ENCODE data around the gene GNMT. TPM values are rescaled to one million over a fixed set of nuclear protein-coding genes. Genes with fewer than 3 reads are reported as not detected.

Gene GNMT
- total and polyA plus RNA-seq, 2 of the 8 experiments (the other 6 are each of a cell fraction or from before 2014, with no cell fraction given) = 1.8 to 3.4 TPM

DNA sequence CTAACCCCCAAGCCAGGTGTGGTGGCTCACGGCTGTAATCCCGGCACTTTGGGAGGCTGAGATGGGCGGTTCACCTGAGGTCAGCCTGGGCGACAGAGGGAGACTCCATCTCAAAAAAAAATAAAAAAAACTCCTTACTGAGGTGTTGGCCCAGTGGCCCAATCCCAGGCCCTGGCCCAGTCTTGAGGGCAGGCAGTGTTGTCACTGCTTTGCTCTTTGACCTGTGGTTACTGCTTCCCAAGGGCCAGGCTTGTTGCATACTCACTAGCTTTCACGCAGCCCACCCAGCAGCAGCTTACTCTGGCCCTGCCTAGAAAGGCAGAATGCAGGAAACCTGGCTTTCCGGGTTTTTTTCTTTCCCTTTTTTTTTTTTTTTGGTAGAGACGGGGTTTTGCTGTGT lies 18.1 kb upstream of the GNMT start:
- H3K27me3 ChIP-seq (replicated peaks in 1 of 4; ENCODE audit: control insufficient read depth in 3 of 4, extremely low read depth in 1 of 4, insufficient read depth in 3 of 4, low read length in 3 of 4) = no peaks in the 10 kb centered on the region
- no peak overlapping the region for H4K8ac ChIP-seq (ENCODE audit: extremely low read depth, insufficient read depth, low read length)
- no peak for FAIRE-seq
- H3K4ac ChIP-seq (replicated peaks; ENCODE audit: insufficient read length, low read depth, low read length) = no peak overlapping the region
- no peak overlapping the region for H2BK20ac ChIP-seq (ENCODE audit: low read length)
- no peak overlapping the region for H3K14ac ChIP-seq (ENCODE audit: insufficient read length)
- no peak overlapping the region for H2AK5ac ChIP-seq (ENCODE audit: low read depth, low read length)
- no peaks in the 10 kb centered on the region for H3K23me2 ChIP-seq (ENCODE audit: low read depth, low read length)
- H2BK15ac ChIP-seq (ENCODE audit: low read length) = no peak overlapping the region
- no peak overlapping the region for H3K56ac ChIP-seq (replicated peaks; ENCODE audit: insufficient read length, low read depth, low read length)
- no peaks in the 10 kb centered on the region for H3K79me2 ChIP-seq (ENCODE audit: control insufficient read depth in 1 of 2, insufficient read depth in 2 of 2, low read length in 2 of 2)
- no peaks in the 10 kb centered on the region for H3K9me3 ChIP-seq (ENCODE audit: insufficient read depth in 2 of 2, low read depth in 1 of 2, low read length in 1 of 2)
- H3K9ac ChIP-seq (replicated peaks in 1 of 4; ENCODE audit: extremely low read depth in 1 of 4, low read depth in 3 of 4, low read length in 3 of 4) = no peak overlapping the region
- H3K4me2 ChIP-seq (ENCODE audit: insufficient read depth in 1 of 2, low read depth in 2 of 2, low read length in 2 of 2) = no peak overlapping the region
- ChIA-PET CTCF (ENCODE audit: partially characterized antibody) (interaction anchor here (0.7 kb wide), 1 partner anchor 184 kb away, joined by 4 read pairs; no protein-coding TSS in a partner anchor), POLR2A (ENCODE audit: partially characterized antibody) (interaction anchor here (0.6 to 1.6 kb wide), 4 partner anchors 8 to 193 kb away, joined by 3 to 4 read pairs (median 3); partner anchors contain the start of gene GNMT)
- DNase-seq (ENCODE audit: low read depth in 1 of 2, low spot score in 2 of 2) = no peak
- H3K36me3 ChIP-seq (ENCODE audit: control insufficient read depth in 2 of 4, insufficient read depth in 4 of 4, low read length in 3 of 4) = peaks cover 0 to 14% (median 2%) of the 10 kb centered on the region in 4 experiments; a peak in 5 of 8 replicates
- no peak overlapping the region for H3K27ac ChIP-seq (ENCODE audit: low read depth, low read length)
- H2BK120ac ChIP-seq (replicated peaks; ENCODE audit: low read depth, low read length) = no peak overlapping the region
- H4K5ac ChIP-seq (ENCODE audit: insufficient read length, low read depth, low read length) = no peak overlapping the region
- H2BK12ac ChIP-seq (ENCODE audit: low read depth, low read length) = no peak overlapping the region
- no peak overlapping the region for H2AFZ ChIP-seq (ENCODE audit: low read length)
- H4K91ac ChIP-seq (replicated peaks; ENCODE audit: insufficient read length, low read length) = no peak overlapping the region
- H3K18ac ChIP-seq (ENCODE audit: extremely low read depth, low read length) = no peak overlapping the region
- peaks cover 0 to 2% of the 10 kb centered on the region in 2 experiments for H4K20me1 ChIP-seq (replicated peaks in 1 of 2; ENCODE audit: control insufficient read depth in 1 of 2, insufficient read depth in 2 of 2, low read length in 2 of 2)
- no peak overlapping the region for H2BK5ac ChIP-seq (ENCODE audit: low read depth, low read length)
- no peak overlapping the region for H3K4me3 ChIP-seq (ENCODE audit: extremely low read depth in 1 of 4, insufficient read depth in 2 of 4, low read depth in 3 of 4, low read length in 4 of 4)
- WGBS, 2 experiments (ENCODE audit: extremely low coverage in 1 of 2, insufficient coverage in 1 of 2, insufficient read length in 1 of 2, insufficient replicate concordance in 2 of 2, low coverage in 1 of 2, low lambda C conversion rate in 2 of 2, missing lambda C conversion rate in 1 of 2) = 92% methylated on average over 6 of the region's 7 CpGs; no CpG with 5 or more reads in 1 of the 2 experiments
- H3K23ac ChIP-seq (ENCODE audit: insufficient read length) = no peak overlapping the region
- peaks cover 0 to 6% (median 1%) of the 10 kb centered on the region in 4 experiments; a peak in 4 of 7 replicates for H3K4me1 ChIP-seq (replicated peaks in 1 of 4; ENCODE audit: control insufficient read depth in 3 of 4, insufficient read depth in 4 of 4, low read length in 3 of 4)
- no peaks in the 10 kb centered on the region; the same call in 1 of the 2 replicates for H3K79me1 ChIP-seq (ENCODE audit: low read depth, low read length)
- TF ChIP-seq JUND (IDR thresholded peaks at IDR 0.05; ENCODE audit: low read length) (no peak), CBX8 (IDR thresholded peaks at IDR 0.05; ENCODE audit: borderline replicate concordance, low read depth, low read length) (no peak), ASH2L (IDR thresholded peaks at IDR 0.05; ENCODE audit: low read length) (no peak), HDAC2 (IDR thresholded peaks at IDR 0.05; ENCODE audit: borderline replicate concordance in 1 of 2, low read depth in 2 of 2, low read length in 2 of 2) (no peak), SIX5 (IDR thresholded peaks at IDR 0.05; ENCODE audit: low read depth, low read length) (no peak), SIN3A (conservative IDR thresholded peaks at IDR 0.05 in 1 of 2, IDR thresholded peaks at IDR 0.05 in 1 of 2; ENCODE audit: low read depth in 1 of 2, low read length in 2 of 2) (no peak), USF2 (IDR thresholded peaks at IDR 0.05; ENCODE audit: low read length) (no peak), ZNF274 (IDR thresholded peaks at IDR 0.05; ENCODE audit: borderline replicate concordance, extremely low read depth, low read length) (no peak), SRF (IDR thresholded peaks at IDR 0.05; ENCODE audit: low read depth, low read length) (no peak), POLR2AphosphoS5 (IDR thresholded peaks at IDR 0.05; ENCODE audit: low read depth, low read length) (no peak), TBP (IDR thresholded peaks at IDR 0.05; ENCODE audit: low read depth, low read length) (no peak), EZH2 (IDR thresholded peaks at IDR 0.05; ENCODE audit: low read depth, low read length, severe bottlenecking) (no peak), GTF2F1 (IDR thresholded peaks at IDR 0.05; ENCODE audit: borderline replicate concordance, low read depth, low read length) (no peak)

All from H1 (cell line).